ENCODE data around the gene UCK2.
A peak's percentile ranks its signal among the peaks of the same experiment; 100 is the strongest.

Gene UCK2

DNA sequence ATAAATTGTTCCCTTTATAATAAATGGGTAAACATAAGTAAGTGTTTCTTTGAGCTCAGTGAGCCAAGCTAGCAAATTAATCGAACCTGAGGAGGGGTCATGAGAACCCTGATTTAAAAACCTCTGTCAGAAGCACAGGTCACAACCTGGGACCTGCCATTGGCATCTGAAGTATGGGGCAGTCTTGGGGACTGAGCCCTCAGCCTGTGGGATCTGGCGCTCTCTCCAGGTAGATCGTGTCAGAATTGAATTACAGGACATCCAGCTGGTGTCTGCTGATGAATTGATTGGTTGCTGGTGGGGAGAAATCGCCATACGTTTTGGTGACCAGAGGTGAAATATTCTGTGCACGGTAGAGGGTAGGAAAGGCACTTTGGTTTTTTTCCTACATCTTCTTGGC is 17.5 kb downstream of the UCK2 start:
- no peak overlapping the region for H3K27ac ChIP-seq (ENCODE audit: low read depth, low read length, severe bottlenecking)
- peaks cover 25% of the 10 kb centered on the region for H3K4me1 ChIP-seq (ENCODE audit: control insufficient read depth, insufficient read depth, low read length, poor library complexity, severe bottlenecking)
- peaks cover 10% of the 10 kb centered on the region for H3K36me3 ChIP-seq (ENCODE audit: control insufficient read depth, insufficient read depth, low read length)
- H3K4me3 ChIP-seq (ENCODE audit: extremely low read depth, insufficient read depth, low read length, poor library complexity, severe bottlenecking): no peak overlapping the region
- H3K9me3 ChIP-seq (ENCODE audit: control insufficient read depth, low read length): no peaks in the 10 kb centered on the region
- 93% methylated on average over 5 of the region's 6 CpGs for WGBS, 2 experiments (ENCODE audit: insufficient coverage in 2 of 2)

DNA sequence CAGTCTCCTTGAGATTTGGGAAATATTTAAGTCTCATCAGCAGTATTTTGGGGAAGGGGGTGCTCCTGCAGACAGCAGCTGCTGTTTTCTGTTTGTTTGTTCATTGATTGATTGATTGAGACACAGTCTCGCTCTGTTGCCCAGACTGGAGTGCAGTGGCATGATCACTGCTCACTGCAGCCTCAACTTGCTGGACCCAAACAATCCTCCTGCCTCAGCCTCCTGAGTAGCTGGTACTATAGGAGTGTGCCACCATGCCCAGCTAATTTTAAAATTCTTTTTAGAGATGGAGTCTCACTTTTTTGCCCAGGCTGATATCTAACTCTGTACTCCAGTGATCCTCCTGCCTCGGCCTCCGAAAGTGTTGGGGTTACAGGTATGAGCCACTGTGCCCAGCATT is 18.2 kb downstream of the UCK2 start:
- 88% methylated on average over 2 of the region's 3 CpGs; no CpG with 5 or more reads in 1 of the 2 experiments for WGBS, 2 experiments (ENCODE audit: insufficient coverage in 2 of 2)
- peaks cover 25% of the 10 kb centered on the region for H3K4me1 ChIP-seq (ENCODE audit: control insufficient read depth, insufficient read depth, low read length, poor library complexity, severe bottlenecking)
- H3K27ac ChIP-seq (ENCODE audit: low read depth, low read length, severe bottlenecking): no peak overlapping the region
- H3K4me3 ChIP-seq (ENCODE audit: extremely low read depth, insufficient read depth, low read length, poor library complexity, severe bottlenecking): no peak overlapping the region
- H3K9me3 ChIP-seq (ENCODE audit: control insufficient read depth, low read length): no peaks in the 10 kb centered on the region
- peaks cover 10% of the 10 kb centered on the region for H3K36me3 ChIP-seq (ENCODE audit: control insufficient read depth, insufficient read depth, low read length)

DNA sequence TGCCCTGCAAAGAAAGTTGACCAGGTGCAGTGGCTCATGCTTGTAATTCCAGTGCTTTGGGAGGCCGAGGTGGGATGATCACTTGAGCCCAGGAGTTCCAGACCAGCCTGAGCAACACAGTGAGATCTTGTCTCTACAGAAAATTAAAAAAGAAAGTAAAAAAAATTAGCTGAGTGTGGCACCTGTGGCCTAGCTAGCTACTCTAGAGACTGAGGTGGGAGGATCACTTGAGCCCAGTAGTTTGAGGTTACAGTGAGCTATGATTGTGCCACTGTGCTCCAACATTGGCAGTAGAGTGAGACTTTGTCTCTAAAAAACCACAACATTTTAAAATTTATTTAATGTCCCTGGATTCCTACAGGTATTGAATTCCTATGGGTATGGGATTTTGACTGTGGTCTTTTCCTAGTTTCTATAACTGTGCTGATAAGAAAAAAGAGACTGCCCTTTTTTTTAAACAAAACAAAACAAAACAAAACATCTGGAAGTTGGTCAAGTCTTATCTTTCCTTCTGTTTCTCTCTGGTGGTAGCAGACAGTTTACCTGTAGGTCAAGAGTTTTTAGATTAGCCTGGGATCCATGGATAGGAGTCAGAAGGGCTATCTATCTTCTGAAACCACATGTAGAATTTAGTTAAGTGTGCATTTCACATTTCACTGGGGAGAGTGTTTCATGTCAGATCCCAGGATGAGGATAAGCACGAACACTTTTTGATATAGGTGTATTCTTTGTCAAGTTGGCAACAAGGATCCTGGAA is 18.8 kb downstream of the UCK2 start:
- H3K36me3 ChIP-seq (ENCODE audit: control insufficient read depth, insufficient read depth, low read length): peaks cover 10% of the 10 kb centered on the region
- WGBS, 2 experiments (ENCODE audit: insufficient coverage in 2 of 2): 95 to 100% methylated on average over 2 of the region's 2 CpGs

DNA sequence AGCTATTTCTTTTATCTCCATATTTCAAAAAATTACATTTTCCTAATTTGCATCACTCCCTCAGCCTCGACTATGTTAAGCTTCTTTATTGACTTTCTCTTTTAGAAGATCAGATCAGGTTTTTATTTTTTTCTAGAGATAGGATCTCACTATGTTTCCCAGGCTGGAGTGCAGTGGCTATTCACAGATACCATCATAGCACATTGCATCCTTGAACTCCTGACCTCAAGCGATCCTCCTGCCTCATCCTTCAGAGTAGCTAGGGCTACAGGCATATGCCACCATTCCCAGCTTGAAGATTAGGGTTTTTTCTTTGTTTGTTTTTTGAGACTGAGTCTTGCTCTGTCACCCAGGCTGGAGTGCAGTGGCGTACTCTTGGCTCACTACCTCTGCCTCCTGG is 20.1 kb downstream of the UCK2 start:
- Histone ChIP-seq H3K4me3 (ENCODE audit: extremely low read depth, insufficient read depth, low read length, poor library complexity, severe bottlenecking) (no peak overlapping the region), H3K4me1 (ENCODE audit: control insufficient read depth, insufficient read depth, low read length, poor library complexity, severe bottlenecking) (peaks cover 25% of the 10 kb centered on the region)
- 83 to 100% methylated on average over 1 to 2 of the region's 3 CpGs for WGBS, 2 experiments (ENCODE audit: insufficient coverage in 2 of 2)

More for the DNA sequence above, 18.8 kb downstream of the UCK2 start:
- Histone ChIP-seq H3K27ac (ENCODE audit: low read depth, low read length, severe bottlenecking) (no peak overlapping the region), H3K9me3 (ENCODE audit: control insufficient read depth, low read length) (no peaks in the 10 kb centered on the region), H3K4me3 (ENCODE audit: extremely low read depth, insufficient read depth, low read length, poor library complexity, severe bottlenecking) (no peak overlapping the region), H3K4me1 (ENCODE audit: control insufficient read depth, insufficient read depth, low read length, poor library complexity, severe bottlenecking) (peaks cover 28% of the 10 kb centered on the region)

DNA sequence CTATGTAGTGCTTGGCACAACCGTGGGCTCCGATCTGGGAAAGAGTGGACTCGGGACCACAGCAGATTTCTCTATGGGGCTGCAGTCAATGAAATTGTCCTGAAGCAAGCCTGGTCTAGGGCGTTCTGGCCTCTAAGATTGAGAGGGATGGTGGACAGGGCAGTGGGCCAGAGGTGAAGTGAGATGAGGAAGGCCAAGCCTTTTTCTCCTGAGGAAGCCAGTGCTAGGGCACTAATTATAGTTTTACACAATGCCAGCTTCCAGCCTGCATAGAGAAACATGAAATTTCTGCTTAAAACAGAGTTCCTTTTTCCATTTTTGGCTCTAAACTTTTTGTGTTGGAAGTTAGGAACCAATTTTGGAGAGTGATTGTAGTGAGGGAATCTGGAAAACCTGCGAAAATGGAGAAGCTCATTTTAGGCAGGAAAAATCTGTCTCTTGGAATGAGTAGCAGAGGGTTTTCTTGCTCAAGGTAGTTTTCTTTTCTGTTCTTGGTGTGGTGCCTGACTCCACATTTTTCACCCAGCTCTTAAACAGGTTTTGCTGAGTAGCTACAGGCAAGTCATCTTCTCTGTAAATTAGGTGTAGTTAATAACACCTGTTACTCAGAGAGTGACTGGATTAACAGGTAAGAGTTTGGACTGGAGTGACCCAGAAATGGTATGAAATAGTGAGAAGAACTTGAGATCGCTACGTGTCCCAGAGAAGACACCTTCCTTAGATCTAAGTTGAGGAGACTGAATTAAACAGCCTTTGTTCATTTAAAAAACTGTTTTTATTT is 22.1 kb downstream of the UCK2 start:
- Histone ChIP-seq H3K27ac (ENCODE audit: low read depth, low read length, severe bottlenecking) (no peak overlapping the region), H3K36me3 (ENCODE audit: control insufficient read depth, insufficient read depth, low read length) (peaks cover 10% of the 10 kb centered on the region), H3K9me3 (ENCODE audit: control insufficient read depth, low read length) (no peaks in the 10 kb centered on the region), H3K4me3 (ENCODE audit: extremely low read depth, insufficient read depth, low read length, poor library complexity, severe bottlenecking) (no peak overlapping the region), H3K4me1 (ENCODE audit: control insufficient read depth, insufficient read depth, low read length, poor library complexity, severe bottlenecking) (peaks cover 31% of the 10 kb centered on the region)
- WGBS, 2 experiments (ENCODE audit: insufficient coverage in 2 of 2): 80 to 92% methylated on average over 4 of the region's 7 CpGs

More for the DNA sequence above, 20.1 kb downstream of the UCK2 start:
- Histone ChIP-seq H3K9me3 (ENCODE audit: control insufficient read depth, low read length) (no peaks in the 10 kb centered on the region), H3K27ac (ENCODE audit: low read depth, low read length, severe bottlenecking) (no peak overlapping the region), H3K36me3 (ENCODE audit: control insufficient read depth, insufficient read depth, low read length) (peaks cover 10% of the 10 kb centered on the region)

DNA sequence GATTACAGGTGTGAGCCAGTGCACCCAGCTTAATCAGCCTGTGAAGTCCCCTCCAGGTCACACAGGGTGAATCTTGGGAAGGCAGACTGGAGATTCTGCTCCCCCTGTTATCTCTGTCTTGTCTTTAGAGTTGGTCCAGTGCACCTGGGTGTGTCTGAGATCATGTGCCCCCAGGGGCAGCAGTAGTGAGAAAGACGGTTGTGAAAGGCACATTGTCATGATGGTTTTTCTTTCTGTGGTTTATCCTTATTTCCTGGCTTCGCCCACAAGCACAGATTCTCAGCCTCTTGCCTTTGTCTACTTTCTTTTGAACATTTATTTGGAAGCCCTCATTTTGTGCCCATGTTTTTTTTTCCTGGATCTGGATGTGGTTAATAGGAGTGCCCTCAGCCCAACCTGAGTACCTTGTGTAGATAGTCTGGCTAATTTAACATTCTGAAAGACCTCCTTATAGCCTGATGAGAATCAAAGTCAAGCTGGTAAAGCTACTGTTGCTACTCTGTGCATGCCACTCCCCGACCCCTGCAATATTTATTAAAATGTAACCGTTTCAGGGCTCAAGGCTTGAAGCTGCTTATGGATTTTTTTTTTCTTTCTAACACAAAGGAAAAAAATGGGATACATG is 23.7 kb downstream of the UCK2 start:
- peaks cover 10% of the 10 kb centered on the region for H3K36me3 ChIP-seq (ENCODE audit: control insufficient read depth, insufficient read depth, low read length)
- H3K4me3 ChIP-seq (ENCODE audit: extremely low read depth, insufficient read depth, low read length, poor library complexity, severe bottlenecking): no peak overlapping the region
- no peaks in the 10 kb centered on the region for H3K9me3 ChIP-seq (ENCODE audit: control insufficient read depth, low read length)
- peaks cover 42% of the 10 kb centered on the region for H3K4me1 ChIP-seq (ENCODE audit: control insufficient read depth, insufficient read depth, low read length, poor library complexity, severe bottlenecking)
- 89 to 100% methylated on average over 2 to 3 of the region's 4 CpGs for WGBS, 2 experiments (ENCODE audit: insufficient coverage in 2 of 2)
- H3K27ac ChIP-seq (ENCODE audit: low read depth, low read length, severe bottlenecking): no peak overlapping the region

DNA sequence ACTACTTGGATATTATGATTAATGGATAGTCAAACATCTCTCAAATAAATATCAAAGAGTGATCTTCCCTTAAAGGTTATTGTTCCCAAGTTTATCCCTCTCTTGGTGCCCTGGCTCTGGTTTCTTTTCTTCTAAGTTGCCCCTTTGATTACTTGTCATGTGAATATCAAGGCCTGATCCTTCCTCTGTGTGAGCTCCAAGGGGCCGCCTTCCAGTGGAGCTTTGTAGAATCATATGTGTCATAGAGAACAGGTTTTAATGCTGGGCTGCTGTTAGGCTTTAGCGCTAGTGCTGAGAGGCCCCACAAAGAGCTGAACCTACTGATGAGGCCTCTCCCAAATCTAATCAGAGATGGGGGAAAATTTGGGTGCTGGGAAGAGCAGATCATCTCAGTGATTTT is 25.5 kb downstream of the UCK2 start:
- H3K9me3 ChIP-seq (ENCODE audit: control insufficient read depth, low read length): no peaks in the 10 kb centered on the region
- H3K27ac ChIP-seq (ENCODE audit: low read depth, low read length, severe bottlenecking): peak overlapping the region; percentile 39
- H3K4me3 ChIP-seq (ENCODE audit: extremely low read depth, insufficient read depth, low read length, poor library complexity, severe bottlenecking): no peak overlapping the region
- H3K4me1 ChIP-seq (ENCODE audit: control insufficient read depth, insufficient read depth, low read length, poor library complexity, severe bottlenecking): peaks cover 48% of the 10 kb centered on the region
- 72 to 80% methylated on average over 2 of the region's 2 CpGs for WGBS, 2 experiments (ENCODE audit: insufficient coverage in 2 of 2)
- peaks cover 5% of the 10 kb centered on the region for H3K36me3 ChIP-seq (ENCODE audit: control insufficient read depth, insufficient read depth, low read length)

DNA sequence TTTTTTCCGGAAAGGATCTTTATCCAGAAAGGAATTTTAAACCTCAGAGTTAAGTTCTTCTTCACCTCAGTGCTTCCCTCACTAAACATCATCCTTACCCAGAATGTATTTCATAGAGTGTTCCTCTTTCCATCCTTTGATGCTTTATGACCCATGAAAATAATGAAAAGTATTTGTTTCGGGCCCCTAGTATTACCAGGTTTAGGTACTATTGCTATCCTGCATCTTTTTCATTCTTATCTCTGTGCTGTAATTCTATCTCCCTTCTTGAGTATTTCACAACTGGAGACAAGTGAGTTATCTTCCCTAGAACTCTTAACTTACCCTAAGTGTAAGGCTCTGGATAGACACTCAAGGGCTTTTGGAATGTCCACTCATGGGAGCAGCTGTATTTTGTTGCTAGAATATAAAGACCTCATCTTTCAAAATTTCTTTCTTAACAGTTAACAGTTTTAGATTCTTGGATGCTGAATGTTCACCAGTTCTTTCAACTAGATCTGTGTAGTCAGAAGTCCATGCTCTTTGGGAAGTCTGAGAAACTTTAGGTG is 26.2 kb downstream of the UCK2 start:
- H3K9me3 ChIP-seq (ENCODE audit: control insufficient read depth, low read length): no peaks in the 10 kb centered on the region
- peaks cover 3% of the 10 kb centered on the region for H3K36me3 ChIP-seq (ENCODE audit: control insufficient read depth, insufficient read depth, low read length)
- H3K4me1 ChIP-seq (ENCODE audit: control insufficient read depth, insufficient read depth, low read length, poor library complexity, severe bottlenecking): peaks cover 51% of the 10 kb centered on the region
- H3K27ac ChIP-seq (ENCODE audit: low read depth, low read length, severe bottlenecking): peak overlapping the region; percentile 68
- H3K4me3 ChIP-seq (ENCODE audit: extremely low read depth, insufficient read depth, low read length, poor library complexity, severe bottlenecking): no peak overlapping the region
- WGBS, 2 experiments (ENCODE audit: insufficient coverage in 2 of 2): 100% methylated on average over 1 of the region's 2 CpGs; no CpG with 5 or more reads in 1 of the 2 experiments

DNA sequence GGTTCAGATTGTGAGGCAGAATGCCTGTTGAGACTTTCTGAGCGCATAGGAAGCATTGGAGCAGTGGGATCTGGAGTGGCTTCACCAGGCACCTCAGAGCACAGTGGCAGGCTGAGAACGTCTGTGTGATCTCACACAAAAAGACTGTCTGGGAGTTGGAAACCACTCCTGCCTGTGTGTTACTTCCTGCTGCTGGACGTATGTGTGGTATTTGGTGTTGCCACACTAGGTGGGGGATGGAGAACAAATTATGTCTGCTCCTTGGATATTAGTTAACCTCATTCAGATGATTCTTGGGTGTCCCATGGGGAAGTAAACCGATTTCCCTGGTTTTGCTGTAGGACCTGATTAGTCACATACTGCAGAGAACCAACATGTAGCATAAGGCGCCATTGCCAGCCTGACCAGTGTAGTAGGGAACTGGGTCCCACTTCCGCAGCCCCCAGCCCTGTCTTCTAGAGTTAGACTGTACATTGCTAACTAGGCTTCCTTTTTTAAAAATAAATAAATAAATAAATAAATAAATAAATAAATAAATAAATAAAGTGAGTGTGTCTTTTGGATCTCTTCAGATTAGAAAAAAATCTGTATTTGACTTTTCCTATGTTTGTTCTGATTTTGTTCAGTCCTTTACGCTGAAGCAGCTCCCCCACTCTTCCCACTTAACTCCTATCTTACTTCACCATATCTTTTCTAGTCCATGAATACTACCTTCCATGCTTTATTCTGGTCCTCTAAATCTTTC is 26.9 kb downstream of the UCK2 start:
- no peaks in the 10 kb centered on the region for H3K9me3 ChIP-seq (ENCODE audit: control insufficient read depth, low read length)
- H3K27ac ChIP-seq (ENCODE audit: low read depth, low read length, severe bottlenecking): peak overlapping the region; percentile 68
- peaks cover 3% of the 10 kb centered on the region for H3K36me3 ChIP-seq (ENCODE audit: control insufficient read depth, insufficient read depth, low read length)
- H3K4me1 ChIP-seq (ENCODE audit: control insufficient read depth, insufficient read depth, low read length, poor library complexity, severe bottlenecking): peaks cover 51% of the 10 kb centered on the region
- no peak overlapping the region for H3K4me3 ChIP-seq (ENCODE audit: extremely low read depth, insufficient read depth, low read length, poor library complexity, severe bottlenecking)
- 57 to 76% methylated on average over 3 to 5 of the region's 7 CpGs for WGBS, 2 experiments (ENCODE audit: insufficient coverage in 2 of 2)

All from mesodermal cell (in vitro differentiated cells).